Measurements from ENCODE around the gene FREM2.

Gene FREM2

GRCh38 chr13:38804536-38804935 lies 117.7 kb downstream of the FREM2 start:
- no peak overlapping the region for H3K9ac ChIP-seq (ENCODE audit: low read depth in 1 of 2, low read length in 2 of 2)
- H3K9me3 ChIP-seq (ENCODE audit: control insufficient read depth in 1 of 2, low read length in 2 of 2), result peaks cover 0 to 3% of the 10 kb centered on the region in 2 donors
- no peak overlapping the region for H3K4me3 ChIP-seq (ENCODE audit: low read depth in 1 of 2, low read length in 2 of 2)
- no peaks in the 10 kb centered on the region for H3K36me3 ChIP-seq (ENCODE audit: control insufficient read depth in 1 of 2, insufficient read depth in 2 of 2, low read length in 2 of 2)
- no peaks in the 10 kb centered on the region for H3K4me1 ChIP-seq (ENCODE audit: control insufficient read depth in 1 of 2, insufficient read depth in 2 of 2, low read length in 2 of 2)
- no peak overlapping the region for H3K27ac ChIP-seq (ENCODE audit: low read depth, low read length)
- no peaks in the 10 kb centered on the region for H3K27me3 ChIP-seq (ENCODE audit: control insufficient read depth in 1 of 2, insufficient read depth in 2 of 2, low read length in 2 of 2)

- H3K36me3 ChIP-seq (ENCODE audit: control insufficient read depth in 1 of 2, insufficient read depth in 2 of 2, low read length in 2 of 2), result no peaks in the 10 kb centered on the region
- H3K4me1 ChIP-seq (ENCODE audit: control insufficient read depth in 1 of 2, insufficient read depth in 2 of 2, low read length in 2 of 2), result no peaks in the 10 kb centered on the region
- peaks cover 4 to 7% of the 10 kb centered on the region in 2 donors for H3K9me3 ChIP-seq (ENCODE audit: control insufficient read depth in 1 of 2, low read length in 2 of 2)
- no peak overlapping the region for H3K4me3 ChIP-seq (ENCODE audit: low read depth in 1 of 2, low read length in 2 of 2)
- no peak overlapping the region for H3K27ac ChIP-seq (ENCODE audit: low read depth, low read length)
- no peak overlapping the region for H3K9ac ChIP-seq (ENCODE audit: low read depth in 1 of 2, low read length in 2 of 2)
- H3K27me3 ChIP-seq (ENCODE audit: control insufficient read depth in 1 of 2, insufficient read depth in 2 of 2, low read length in 2 of 2), result no peaks in the 10 kb centered on the region
These were observed 127.5 kb downstream of the FREM2 start for GRCh38 chr13:38814331-38814730.

GRCh38 chr13:38819053-38819452 lies 132.2 kb downstream of the FREM2 start:
- Histone ChIP-seq H3K9ac (ENCODE audit: low read depth in 1 of 2, low read length in 2 of 2) (no peak overlapping the region), H3K27ac (ENCODE audit: low read depth, low read length) (no peak overlapping the region)

GRCh38 chr13:38819596-38819995 lies 132.7 kb downstream of the FREM2 start:
- H3K36me3 ChIP-seq (ENCODE audit: control insufficient read depth in 1 of 2, insufficient read depth in 2 of 2, low read length in 2 of 2), result no peaks in the 10 kb centered on the region
- no peaks in the 10 kb centered on the region for H3K27me3 ChIP-seq (ENCODE audit: control insufficient read depth in 1 of 2, insufficient read depth in 2 of 2, low read length in 2 of 2)
- no peak overlapping the region for H3K27ac ChIP-seq (ENCODE audit: low read depth, low read length)
- H3K4me3 ChIP-seq (ENCODE audit: low read depth in 1 of 2, low read length in 2 of 2), result no peak overlapping the region
- no peaks in the 10 kb centered on the region for H3K9me3 ChIP-seq (ENCODE audit: control insufficient read depth in 1 of 2, low read length in 2 of 2)
- H3K4me1 ChIP-seq (ENCODE audit: control insufficient read depth in 1 of 2, insufficient read depth in 2 of 2, low read length in 2 of 2), result no peaks in the 10 kb centered on the region
- H3K9ac ChIP-seq (ENCODE audit: low read depth in 1 of 2, low read length in 2 of 2), result no peak overlapping the region

More at GRCh38 chr13:38819053-38819452, 132.2 kb downstream of the FREM2 start:
- Histone ChIP-seq H3K36me3 (ENCODE audit: control insufficient read depth in 1 of 2, insufficient read depth in 2 of 2, low read length in 2 of 2) (no peaks in the 10 kb centered on the region), H3K4me1 (ENCODE audit: control insufficient read depth in 1 of 2, insufficient read depth in 2 of 2, low read length in 2 of 2) (no peaks in the 10 kb centered on the region), H3K27me3 (ENCODE audit: control insufficient read depth in 1 of 2, insufficient read depth in 2 of 2, low read length in 2 of 2) (no peaks in the 10 kb centered on the region), H3K4me3 (ENCODE audit: low read depth in 1 of 2, low read length in 2 of 2) (no peak overlapping the region), H3K9me3 (ENCODE audit: control insufficient read depth in 1 of 2, low read length in 2 of 2) (no peaks in the 10 kb centered on the region)

- Histone ChIP-seq H3K27ac (ENCODE audit: low read depth, low read length) (no peak overlapping the region), H3K9me3 (ENCODE audit: control insufficient read depth in 1 of 2, low read length in 2 of 2) (no peaks in the 10 kb centered on the region), H3K9ac (ENCODE audit: low read depth in 1 of 2, low read length in 2 of 2) (no peak overlapping the region), H3K4me1 (ENCODE audit: control insufficient read depth in 1 of 2, insufficient read depth in 2 of 2, low read length in 2 of 2) (no peaks in the 10 kb centered on the region), H3K36me3 (ENCODE audit: control insufficient read depth in 1 of 2, insufficient read depth in 2 of 2, low read length in 2 of 2) (no peaks in the 10 kb centered on the region), H3K27me3 (ENCODE audit: control insufficient read depth in 1 of 2, insufficient read depth in 2 of 2, low read length in 2 of 2) (no peaks in the 10 kb centered on the region), H3K4me3 (ENCODE audit: low read depth in 1 of 2, low read length in 2 of 2) (no peak overlapping the region)
These were observed 135.1 kb downstream of the FREM2 start for GRCh38 chr13:38821770-38822551.

GRCh38 chr13:38824342-38824741 lies 137.5 kb downstream of the FREM2 start:
- H3K27ac ChIP-seq (ENCODE audit: low read depth, low read length), result no peak overlapping the region
- no peaks in the 10 kb centered on the region for H3K4me1 ChIP-seq (ENCODE audit: control insufficient read depth in 1 of 2, insufficient read depth in 2 of 2, low read length in 2 of 2)
- H3K27me3 ChIP-seq (ENCODE audit: control insufficient read depth in 1 of 2, insufficient read depth in 2 of 2, low read length in 2 of 2), result no peaks in the 10 kb centered on the region
- no peaks in the 10 kb centered on the region for H3K36me3 ChIP-seq (ENCODE audit: control insufficient read depth in 1 of 2, insufficient read depth in 2 of 2, low read length in 2 of 2)
- H3K9ac ChIP-seq (ENCODE audit: low read depth in 1 of 2, low read length in 2 of 2), result no peak overlapping the region
- no peaks in the 10 kb centered on the region for H3K9me3 ChIP-seq (ENCODE audit: control insufficient read depth in 1 of 2, low read length in 2 of 2)
- no peak overlapping the region for H3K4me3 ChIP-seq (ENCODE audit: low read depth in 1 of 2, low read length in 2 of 2)

GRCh38 chr13:38826182-38826813 lies 139.4 kb downstream of the FREM2 start:
- Histone ChIP-seq H3K9me3 (ENCODE audit: control insufficient read depth in 1 of 2, low read length in 2 of 2) (no peaks in the 10 kb centered on the region), H3K27ac (ENCODE audit: low read depth, low read length) (no peak overlapping the region), H3K36me3 (ENCODE audit: control insufficient read depth in 1 of 2, insufficient read depth in 2 of 2, low read length in 2 of 2) (no peaks in the 10 kb centered on the region), H3K9ac (ENCODE audit: low read depth in 1 of 2, low read length in 2 of 2) (no peak overlapping the region), H3K4me1 (ENCODE audit: control insufficient read depth in 1 of 2, insufficient read depth in 2 of 2, low read length in 2 of 2) (no peaks in the 10 kb centered on the region), H3K4me3 (ENCODE audit: low read depth in 1 of 2, low read length in 2 of 2) (no peak overlapping the region), H3K27me3 (ENCODE audit: control insufficient read depth in 1 of 2, insufficient read depth in 2 of 2, low read length in 2 of 2) (no peaks in the 10 kb centered on the region)

- H3K27me3 ChIP-seq (ENCODE audit: control insufficient read depth in 1 of 2, insufficient read depth in 2 of 2, low read length in 2 of 2), result no peaks in the 10 kb centered on the region
- H3K9ac ChIP-seq (ENCODE audit: low read depth in 1 of 2, low read length in 2 of 2), result no peak overlapping the region
- no peak overlapping the region for H3K4me3 ChIP-seq (ENCODE audit: low read depth in 1 of 2, low read length in 2 of 2)
- H3K9me3 ChIP-seq (ENCODE audit: control insufficient read depth in 1 of 2, low read length in 2 of 2), result no peaks in the 10 kb centered on the region
- no peak overlapping the region for H3K27ac ChIP-seq (ENCODE audit: low read depth, low read length)
- no peaks in the 10 kb centered on the region for H3K36me3 ChIP-seq (ENCODE audit: control insufficient read depth in 1 of 2, insufficient read depth in 2 of 2, low read length in 2 of 2)
- no peaks in the 10 kb centered on the region for H3K4me1 ChIP-seq (ENCODE audit: control insufficient read depth in 1 of 2, insufficient read depth in 2 of 2, low read length in 2 of 2)
These were observed 143.7 kb downstream of the FREM2 start for GRCh38 chr13:38830442-38831045.

- H3K27me3 ChIP-seq (ENCODE audit: control insufficient read depth in 1 of 2, insufficient read depth in 2 of 2, low read length in 2 of 2), result no peaks in the 10 kb centered on the region
- no peak overlapping the region for H3K4me3 ChIP-seq (ENCODE audit: low read depth in 1 of 2, low read length in 2 of 2)
- H3K9ac ChIP-seq (ENCODE audit: low read depth in 1 of 2, low read length in 2 of 2), result no peak overlapping the region
- no peak overlapping the region for H3K27ac ChIP-seq (ENCODE audit: low read depth, low read length)
- H3K9me3 ChIP-seq (ENCODE audit: control insufficient read depth in 1 of 2, low read length in 2 of 2), result no peaks in the 10 kb centered on the region
- H3K4me1 ChIP-seq (ENCODE audit: control insufficient read depth in 1 of 2, insufficient read depth in 2 of 2, low read length in 2 of 2), result no peaks in the 10 kb centered on the region
- no peaks in the 10 kb centered on the region for H3K36me3 ChIP-seq (ENCODE audit: control insufficient read depth in 1 of 2, insufficient read depth in 2 of 2, low read length in 2 of 2)
These were observed 157.7 kb downstream of the FREM2 start for GRCh38 chr13:38844581-38844980.

GRCh38 chr13:38848360-38848759 lies 161.5 kb downstream of the FREM2 start:
- Histone ChIP-seq H3K9ac (ENCODE audit: low read depth in 1 of 2, low read length in 2 of 2) (no peak overlapping the region), H3K27ac (ENCODE audit: low read depth, low read length) (no peak overlapping the region), H3K27me3 (ENCODE audit: control insufficient read depth in 1 of 2, insufficient read depth in 2 of 2, low read length in 2 of 2) (no peaks in the 10 kb centered on the region), H3K36me3 (ENCODE audit: control insufficient read depth in 1 of 2, insufficient read depth in 2 of 2, low read length in 2 of 2) (no peaks in the 10 kb centered on the region), H3K9me3 (ENCODE audit: control insufficient read depth in 1 of 2, low read length in 2 of 2) (no peaks in the 10 kb centered on the region), H3K4me3 (ENCODE audit: low read depth in 1 of 2, low read length in 2 of 2) (no peak overlapping the region), H3K4me1 (ENCODE audit: control insufficient read depth in 1 of 2, insufficient read depth in 2 of 2, low read length in 2 of 2) (no peaks in the 10 kb centered on the region)

All from duodenal mucosa (tissue), 2 donors.